ENCODE data around the gene MRPL57.
"Not testable (repeated sequence)": the region's sequence is repeated elsewhere in the genome, so short reads cannot be mapped to it uniquely, and the experiment has no call there.

The MRPL57 gene

DNA sequence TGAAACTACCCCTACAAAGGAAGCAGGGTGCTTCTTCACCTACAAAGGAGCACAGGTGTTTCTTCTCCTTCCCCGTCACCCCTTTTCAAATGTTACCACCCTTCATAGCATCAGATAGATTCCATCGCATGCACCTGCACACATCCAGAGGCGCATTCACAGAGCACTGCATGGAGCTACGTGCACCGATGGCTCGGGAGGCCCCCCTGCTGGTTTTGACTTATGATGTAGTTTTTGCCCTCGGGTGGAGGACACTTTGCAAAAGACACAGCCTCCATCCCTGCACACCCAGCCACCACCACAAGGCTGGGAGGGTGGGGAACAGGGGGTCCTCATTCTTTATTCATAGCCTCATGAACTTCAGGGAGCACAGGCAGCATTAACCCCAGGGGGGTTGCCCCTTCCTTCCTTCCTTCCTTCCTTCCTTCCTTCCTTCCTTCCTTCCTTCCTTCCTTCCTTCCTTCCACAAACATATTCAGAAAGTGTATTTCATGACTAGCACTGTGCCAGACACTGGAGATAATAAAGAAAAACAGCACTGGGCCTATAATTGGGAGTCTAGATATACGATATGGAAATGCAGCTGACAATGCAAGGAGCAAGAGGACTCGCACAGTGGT lies 21.3 kb downstream of the MRPL57 start:
- DNase-seq (ENCODE audit: low read depth): not testable (repeated sequence)

DNA sequence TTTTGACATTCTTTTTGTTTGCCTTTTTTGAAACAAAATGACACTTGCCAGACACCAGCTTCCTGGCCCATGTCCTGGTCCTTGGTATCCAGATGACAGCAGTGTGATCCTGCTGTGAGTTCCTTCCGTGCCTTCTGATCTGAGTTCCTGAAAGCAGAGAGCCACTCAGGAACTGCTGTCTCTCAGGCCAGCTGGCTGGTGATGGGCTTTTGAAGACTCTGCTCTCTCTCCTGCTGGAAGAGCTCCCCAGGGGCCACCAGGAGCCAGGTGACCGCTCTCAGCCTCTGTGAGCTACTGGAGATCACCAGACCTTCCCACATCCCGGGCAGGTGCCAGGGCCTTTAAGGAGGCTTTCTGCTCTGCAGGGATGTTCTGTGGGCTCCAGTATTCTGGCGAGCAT lies 21.9 kb downstream of the MRPL57 start:
- DNase-seq (ENCODE audit: low read depth): not testable (repeated sequence)

DNA sequence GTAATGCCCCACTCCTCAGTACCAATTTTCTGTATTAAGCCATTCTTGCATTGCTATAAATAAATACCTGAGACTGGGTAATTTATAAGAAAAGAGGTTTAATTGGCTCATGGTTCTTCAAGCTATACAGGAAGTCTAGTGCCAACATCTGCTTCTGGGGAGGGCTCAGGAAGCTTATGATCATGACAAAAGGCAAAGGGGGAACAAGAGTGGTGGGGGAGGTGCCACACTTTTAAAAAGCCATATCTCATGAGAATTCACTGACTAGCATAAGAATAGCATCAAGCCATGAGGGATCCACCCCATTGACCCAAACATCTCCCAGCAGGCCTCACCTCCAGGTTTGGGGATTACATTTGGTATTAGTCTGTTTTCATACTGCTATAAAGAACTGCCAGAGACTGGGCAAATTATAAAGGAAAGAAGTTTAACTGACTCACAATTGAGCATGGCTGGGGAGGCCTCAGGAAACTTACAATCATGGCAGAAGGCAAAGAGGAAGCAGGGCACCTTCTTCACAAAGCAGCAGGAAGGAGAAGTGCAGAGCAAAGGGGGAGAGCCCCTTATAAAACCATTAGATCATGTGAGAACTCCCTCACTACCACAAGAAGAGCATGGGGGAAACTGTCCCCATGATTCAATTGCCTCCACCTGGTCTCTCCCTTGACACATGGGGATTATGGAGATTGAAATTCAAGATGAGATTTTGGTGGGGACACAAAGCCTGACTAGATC lies 25.2 kb downstream of the MRPL57 start:
- DNase-seq (ENCODE audit: low read depth): not testable (repeated sequence)

DNA sequence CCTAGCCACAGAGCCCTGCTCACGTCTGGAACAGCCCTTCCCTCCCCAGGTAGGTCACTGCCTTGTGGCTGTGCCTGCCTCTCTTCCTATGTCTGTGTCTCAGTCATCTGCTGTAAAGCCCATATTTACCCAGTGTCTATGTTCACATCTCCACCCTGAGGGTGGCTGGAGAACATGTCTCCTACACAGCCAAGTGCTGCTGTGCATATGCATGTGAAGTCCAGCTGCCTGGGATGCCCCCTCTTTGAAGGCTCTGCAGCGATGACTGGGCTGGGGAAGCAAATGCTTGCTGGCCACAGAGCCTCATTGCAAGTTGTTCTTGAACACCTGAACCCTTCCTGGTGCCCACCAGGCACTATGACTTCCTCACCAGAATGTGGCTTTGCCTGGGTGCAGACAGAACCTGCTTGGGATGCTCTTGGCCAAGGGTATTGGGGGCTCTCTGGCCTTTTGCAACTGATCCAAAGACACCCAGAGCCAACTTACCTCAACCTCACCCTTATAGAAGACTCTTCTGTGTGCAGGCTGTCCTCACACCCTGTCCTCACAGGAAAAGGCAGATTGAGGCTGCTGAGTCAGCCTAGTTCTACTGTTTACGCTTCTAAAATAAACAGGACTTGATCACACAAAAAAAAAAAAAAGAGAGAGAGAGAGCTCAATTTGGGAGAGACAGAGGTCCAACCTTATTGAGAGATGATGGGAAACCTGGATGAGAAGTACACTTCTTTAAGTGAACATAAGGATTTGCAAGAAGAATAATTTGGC lies 26.5 kb downstream of the MRPL57 start:
- no peak for DNase-seq (ENCODE audit: low read depth)

DNA sequence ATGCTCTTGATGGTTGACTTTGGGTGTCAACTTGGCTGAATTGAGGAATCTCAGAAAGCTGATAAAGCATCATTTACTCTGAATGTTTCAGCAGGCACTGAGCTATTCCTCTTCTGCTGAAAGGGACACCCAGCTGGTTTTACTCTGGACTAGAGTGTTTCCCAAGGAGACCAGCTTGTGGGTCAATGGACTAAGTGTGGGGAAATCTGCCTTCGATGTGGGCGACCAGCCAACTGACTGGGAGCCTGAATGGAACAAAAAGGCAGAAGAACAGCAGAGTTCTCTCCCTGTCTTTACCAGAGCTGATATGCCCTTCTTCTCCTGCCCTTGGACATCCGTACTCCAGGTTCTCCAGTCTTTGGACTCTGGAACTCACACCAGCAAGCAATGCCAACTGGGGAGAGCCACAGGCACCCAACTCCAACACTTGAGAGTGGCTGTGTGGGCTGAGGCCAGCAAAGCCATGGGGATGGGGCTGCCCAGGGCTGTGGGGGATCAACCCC lies 32.2 kb downstream of the MRPL57 start:
- no peak for DNase-seq (ENCODE audit: low read depth)

DNA sequence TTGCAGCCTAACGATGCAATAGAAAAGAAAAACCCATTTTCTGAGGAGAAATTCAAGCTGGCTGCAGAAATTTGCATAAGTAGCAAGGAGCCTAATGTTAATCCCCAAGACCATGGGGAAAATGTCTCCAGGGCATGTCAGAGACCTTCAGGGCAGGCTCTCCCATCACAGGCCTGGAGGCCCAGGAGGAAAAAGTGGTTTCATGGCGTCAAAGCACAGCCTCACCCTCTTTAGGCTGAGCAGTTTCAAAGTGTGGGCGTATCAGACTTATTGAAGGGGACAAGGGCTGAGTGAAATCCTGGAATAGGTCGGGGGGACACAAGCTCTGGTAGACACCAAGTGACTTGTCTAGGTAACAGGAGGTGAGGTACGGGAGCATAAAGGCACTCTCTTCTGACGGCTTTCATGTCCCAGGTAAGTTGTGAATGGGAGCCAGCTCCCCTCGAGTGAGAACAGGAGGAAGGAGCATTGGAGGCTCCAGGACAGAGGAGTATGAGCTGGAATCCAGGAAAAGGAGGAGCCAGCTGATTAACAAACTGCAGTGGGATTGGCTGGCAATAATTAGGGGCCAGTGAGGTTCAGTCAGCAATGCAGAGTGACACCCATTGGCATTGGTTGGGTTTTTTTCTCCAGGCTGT lies 35.8 kb downstream of the MRPL57 start:
- no peak for DNase-seq (ENCODE audit: low read depth)

DNA sequence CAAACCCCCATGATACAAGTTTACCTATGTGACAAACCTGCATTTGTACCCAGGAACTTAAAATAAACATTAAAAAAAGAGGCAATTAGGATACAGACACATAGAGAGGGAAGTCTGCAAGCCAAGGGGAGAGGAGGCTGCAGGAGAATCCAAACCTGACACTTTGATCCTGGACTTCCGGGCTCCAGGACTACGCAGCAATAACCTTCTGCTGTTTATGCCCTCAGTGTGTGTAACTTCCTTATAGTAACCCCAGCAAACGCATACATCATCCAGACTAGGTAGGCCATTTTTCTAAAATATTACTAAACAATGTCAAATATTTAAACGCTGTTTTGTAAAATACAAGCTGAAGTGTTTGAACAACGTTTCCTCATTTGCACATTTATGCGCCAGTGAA lies 39.0 kb downstream of the MRPL57 start:
- DNase-seq (ENCODE audit: low read depth): not testable (repeated sequence)

DNA sequence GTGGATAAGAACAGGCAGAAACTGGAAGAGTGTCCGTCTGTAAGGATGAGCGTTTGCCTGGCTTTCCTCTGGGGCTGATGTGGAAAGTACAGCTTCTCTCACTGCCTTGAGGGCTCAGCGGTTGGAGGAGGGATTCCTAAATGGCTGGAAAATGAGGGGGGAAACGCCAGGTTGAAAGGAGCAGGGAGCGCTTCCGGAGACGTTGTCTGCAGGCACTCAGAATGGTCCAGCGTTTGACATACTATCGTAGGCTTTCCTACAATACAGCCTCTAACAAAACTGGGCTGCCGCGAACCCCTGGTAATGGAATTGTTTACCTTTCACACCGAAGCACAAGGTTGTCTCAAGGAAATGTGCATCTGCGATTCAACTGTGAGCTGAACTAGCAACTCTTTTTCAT lies 39.9 kb downstream of the MRPL57 start:
- no peak for DNase-seq (ENCODE audit: low read depth)

DNA sequence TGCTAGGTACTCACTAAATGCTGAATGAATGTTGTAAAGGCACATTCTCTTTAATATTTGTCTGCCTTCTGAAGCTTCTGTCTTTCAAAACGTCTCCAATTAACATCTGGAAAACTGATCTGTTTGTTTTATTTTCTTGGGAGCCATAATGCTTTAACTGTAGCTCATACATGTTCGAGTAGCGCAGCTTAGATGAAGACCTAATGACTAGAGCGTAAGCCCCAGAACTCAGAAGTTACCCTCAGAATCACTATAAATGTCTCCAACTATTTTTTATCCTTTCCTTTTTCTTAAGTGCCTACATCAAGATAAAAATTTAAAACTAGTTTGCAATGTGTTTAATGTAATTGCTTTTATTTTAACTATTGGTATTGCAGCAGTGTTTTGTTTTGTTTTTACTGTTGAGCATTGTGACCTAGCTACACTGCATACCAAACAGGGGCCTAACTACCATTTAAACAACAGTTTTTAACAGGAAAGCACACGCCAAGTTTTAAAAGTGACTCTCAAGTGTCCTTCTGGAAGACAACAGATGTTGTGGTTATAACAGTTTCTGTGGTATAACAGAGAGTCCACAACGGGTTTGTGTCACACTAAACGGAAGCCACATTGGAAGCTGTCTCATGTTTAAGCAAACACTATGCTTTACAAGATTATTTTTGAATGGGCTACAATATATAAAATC lies 42.0 kb downstream of the MRPL57 start:
- DNase-seq (ENCODE audit: low read depth): no peak

DNA sequence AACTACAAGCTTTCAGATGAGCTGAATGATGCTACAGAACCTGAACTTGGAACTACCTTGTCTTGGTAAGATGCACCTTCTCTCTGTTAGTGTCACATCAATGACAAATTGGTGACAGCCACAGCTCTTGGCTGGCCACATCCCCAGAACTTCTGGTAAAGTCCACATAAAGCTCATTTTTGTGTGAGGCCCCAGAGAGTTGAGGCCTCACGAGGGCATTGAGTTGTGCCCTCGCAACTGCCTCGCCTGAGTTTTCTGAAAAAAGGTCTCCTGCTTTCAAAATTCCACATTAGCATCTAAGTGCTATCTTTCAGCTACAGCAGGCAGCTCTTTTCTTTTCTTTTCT lies 42.6 kb downstream of the MRPL57 start:
- DNase-seq (ENCODE audit: low read depth): no peak

DNA sequence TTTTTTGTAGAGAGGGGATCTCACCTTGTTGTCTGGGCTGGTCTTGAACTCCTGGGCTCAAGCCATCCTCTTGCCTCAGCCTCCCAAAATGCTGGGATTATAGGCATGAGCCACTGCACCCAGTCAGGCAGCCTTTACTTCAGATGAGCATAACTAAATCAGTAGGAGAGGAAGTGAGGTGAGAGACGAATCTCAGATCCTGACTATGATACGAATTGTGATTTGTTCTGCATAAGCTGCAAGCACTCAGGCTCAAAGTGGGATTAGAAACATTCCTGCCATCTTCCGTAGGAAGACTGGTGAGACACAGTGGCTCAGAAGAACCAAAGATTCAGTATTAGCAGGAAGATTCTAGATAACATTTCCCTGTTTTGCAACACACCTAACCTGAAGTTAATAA lies 43.3 kb downstream of the MRPL57 start:
- not testable (repeated sequence) for DNase-seq (ENCODE audit: low read depth)

DNA sequence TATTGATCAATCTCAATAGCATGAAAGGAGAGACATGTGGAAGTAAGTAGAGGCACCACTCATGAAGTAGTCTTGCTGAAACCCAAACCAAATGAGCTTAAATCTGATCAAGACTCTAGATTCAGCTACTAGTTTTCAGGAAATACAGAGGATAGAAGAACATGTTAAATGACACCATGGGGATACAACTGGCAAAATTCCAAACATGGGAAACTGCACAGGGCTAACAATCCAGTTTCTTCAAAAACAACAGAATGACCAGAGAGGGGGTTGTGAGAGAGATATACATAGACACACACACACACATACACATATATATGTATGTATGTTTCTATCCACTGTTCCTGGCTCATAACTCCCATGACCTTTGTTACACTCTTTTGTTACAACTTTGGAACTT lies 44.8 kb downstream of the MRPL57 start:
- no peak for DNase-seq (ENCODE audit: low read depth)

DNA sequence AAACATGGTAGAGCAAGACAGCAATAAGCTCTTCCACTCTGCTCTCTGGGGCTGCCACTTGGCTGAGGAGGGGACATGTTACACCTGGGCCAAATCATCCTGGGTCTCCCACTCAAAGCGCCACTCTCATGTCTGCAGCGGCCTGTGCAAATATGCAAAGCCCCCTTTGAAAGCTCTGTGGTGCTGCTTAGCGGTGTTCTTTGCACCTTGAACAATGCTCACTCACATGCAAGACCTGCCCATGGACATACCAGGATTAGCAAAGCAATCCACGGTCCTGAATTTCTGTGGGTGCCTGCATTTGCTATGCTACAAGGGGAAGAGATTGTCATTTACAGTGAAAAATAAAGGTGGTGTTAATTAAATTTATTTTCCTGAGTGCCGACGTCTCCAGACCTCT lies 48.6 kb downstream of the MRPL57 start:
- DNase-seq (ENCODE audit: low read depth): no peak

DNA sequence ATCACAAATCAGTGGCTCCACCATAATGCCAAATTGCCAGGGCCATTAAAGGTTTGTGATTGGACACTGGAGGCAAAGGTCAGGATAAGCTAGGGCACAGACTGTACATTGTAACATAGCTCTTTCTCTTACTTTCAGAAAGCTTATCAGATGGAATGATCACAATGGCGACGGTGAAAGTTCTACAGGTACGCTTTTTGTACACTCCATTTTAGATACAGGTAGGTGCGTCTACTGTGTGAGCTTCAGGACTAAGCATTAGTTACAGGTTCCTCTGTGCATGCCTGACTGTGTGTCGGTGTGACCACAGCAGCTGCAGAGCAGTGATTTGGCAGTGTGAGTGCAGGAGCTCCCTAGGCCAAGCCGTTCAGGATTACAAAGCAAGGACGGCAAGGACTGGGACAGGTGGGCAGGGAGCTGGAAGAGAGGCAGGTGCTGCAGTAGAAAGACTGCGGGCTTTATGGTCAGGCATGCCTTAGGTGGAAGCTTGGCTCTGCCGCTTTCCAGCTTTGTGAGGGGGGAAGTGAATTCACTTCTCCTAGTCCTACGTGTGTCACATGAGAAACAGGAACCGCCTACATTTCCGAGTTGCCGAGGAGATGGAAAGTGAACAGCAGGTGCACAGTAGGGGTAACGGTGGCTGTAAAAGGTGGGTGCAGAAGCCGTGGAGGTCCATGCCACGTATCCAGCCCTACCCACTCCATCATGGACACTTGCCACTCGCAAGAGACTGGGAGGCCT lies 49.6 kb downstream of the MRPL57 start:
- no peak for DNase-seq (ENCODE audit: low read depth)

DNA sequence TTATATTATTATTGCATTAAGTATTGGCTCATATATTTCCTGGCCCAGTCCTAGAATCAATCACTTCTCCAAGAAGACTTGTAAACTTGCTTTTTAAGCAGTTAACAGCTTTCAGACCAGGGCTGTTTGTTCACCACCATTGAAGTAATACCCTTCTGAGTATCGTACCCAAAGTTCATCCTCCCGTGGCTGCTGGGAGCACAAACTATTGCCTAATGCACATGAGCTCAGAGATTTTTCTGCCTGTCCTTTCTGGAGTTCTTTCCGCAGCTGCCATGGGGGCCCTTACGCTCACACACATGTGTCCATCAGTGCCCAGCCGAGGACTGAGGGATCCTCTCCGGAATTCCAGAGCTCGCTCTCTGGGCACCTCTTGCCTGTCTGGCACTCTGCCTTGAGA lies 51.5 kb downstream of the MRPL57 start:
- no peak for DNase-seq (ENCODE audit: low read depth)

Measured in stimulated activated CD8-positive, alpha-beta memory T cell treated with anti-CD3 and anti-CD28 coated beads, Interleukin-15, amount 100 ng/mL, for 24 hours (primary cell).